Measurements from ENCODE around the gene OR2V1. TPM values are rescaled to one million over a fixed set of nuclear protein-coding genes. Genes with fewer than 3 reads are reported as not detected.
"Not testable (repeated sequence)": the region's sequence is repeated elsewhere in the genome, so short reads cannot be mapped to it uniquely, and the experiment has no call there.

The OR2V1 gene
- total RNA-seq, 1 donor from 2014 or later = not detected

DNA sequence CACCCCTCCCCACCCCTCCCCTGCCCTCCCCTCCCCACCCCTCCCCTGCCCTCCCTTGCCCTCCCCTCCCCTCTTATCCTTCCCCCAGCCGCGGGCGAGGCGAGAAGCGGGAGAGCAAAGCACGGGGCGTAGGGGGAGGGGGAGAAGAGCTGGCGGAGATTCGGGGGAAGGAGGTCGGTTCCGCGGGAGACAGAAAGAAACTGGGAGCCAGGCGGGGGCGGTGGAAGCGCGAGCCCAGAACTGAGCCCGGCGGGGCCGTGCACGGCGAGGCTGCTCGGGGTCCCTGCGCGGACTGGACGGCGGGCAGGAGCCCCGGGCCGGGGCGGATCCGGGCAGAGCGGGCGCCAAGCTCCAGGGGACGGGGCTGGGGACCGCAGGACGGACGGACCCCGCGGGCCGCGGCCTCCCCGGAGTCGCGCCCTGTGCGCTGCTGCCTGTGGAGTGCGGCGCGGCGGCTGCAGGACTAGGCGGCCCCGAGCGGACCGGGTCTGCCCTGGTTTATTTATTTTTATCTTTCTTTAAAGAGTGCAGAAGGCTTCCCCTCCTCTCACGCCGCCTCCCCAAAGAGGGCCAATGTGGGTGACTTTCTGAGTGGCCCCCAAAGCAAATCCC, 29.8 kb downstream of the OR2V1 start:
- ATAC-seq = peak; percentile 19

DNA sequence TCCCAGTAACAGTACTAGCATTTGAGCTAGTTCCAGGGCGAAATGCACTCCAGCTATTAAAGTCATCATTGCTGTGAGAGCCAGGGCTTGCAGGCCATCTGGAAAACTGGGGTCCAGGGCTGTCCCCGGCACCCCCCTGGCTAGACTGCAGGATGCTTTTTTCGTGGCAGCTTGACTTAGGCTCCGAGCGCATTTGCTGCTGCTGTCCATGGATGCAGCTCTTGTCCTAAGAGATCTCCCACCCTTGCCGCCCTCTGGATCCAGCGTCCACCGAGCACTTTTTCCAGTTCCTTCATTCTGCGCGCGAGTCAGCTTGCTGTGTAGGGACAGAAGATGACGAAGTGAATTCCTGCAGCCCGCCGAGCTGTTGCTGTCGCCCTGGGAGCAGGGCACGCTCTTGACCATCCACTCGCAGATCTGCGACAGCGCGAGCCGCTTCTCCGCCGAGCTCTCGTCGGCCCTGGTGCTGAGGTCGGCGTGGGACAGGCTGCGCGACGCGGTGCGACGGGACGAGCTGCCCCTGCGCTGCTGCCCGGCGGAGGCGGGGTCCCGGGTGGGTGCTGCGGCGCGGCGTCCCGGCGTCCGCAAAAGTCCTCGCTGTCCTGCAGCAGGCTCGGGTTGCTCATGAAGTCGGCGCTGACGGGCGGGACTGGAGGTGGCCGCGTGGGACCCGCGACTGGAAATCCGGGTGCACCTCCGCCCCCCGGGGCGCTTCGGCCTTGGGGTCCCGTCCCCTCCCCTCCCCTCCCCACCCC, 30.7 kb downstream of the OR2V1 start:
- no peak for ATAC-seq

DNA sequence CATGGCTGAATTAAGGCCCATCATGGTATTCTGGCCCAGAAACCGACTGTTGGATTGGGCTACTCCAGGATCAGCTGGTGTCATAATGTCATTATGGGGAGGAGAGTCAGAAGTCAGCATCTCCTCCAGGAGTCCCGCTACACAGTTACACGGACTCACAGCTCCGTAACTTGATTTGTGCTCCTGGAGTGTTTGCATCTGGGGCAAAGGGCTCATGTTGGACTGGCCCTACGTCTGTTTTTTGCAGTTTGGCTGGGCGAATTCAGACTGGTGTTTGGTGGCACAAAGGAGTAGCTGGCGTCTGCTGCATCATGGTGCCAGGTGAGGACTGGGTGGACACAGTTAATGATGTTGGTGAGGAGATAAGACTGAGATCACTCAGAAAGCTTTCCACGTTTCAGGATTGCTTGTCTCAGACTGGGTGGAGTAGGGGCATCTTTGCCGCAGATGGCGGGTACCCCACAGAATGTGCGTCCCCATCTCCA, 31.3 kb downstream of the OR2V1 start:
- no peak for ATAC-seq

DNA sequence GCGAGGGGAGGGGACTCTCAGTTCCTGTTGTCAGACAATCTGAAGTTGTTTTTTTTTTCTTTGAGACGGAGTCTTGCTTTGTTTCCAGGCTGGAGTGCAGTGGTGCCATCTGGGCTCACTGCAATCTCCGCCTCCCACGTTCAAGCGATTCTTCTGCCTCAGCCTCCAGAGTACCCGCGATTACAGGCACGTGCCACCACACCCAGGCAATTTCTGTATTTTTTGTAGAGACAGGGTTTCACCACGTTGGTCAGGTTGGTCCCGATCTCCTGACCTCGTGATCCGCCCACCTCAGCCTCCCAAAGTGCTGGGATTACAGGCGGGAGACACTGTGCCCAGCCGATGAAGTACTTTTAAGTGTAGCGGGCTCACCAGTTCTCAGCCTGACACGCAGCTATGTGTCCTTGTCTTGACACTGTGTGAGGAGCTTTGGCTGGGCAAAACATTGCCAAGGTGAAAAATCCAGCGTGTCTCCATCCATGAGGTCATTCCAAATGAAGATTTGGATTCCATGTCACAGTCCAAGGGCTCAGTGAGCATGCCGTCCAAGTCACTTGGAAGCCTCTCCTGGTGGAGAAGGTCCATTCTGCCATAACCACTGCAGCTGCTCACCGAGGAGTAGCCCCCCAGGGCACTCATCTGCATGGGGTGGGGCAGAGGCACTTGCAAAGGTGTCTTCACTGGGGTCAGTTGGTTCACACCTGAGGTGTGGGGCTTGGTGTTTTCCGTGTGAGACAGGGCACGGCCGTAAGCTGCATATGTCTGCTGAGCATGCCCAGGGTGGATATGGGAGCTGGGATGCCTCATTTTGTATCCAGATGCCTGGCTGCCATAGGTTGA, 32.0 kb downstream of the OR2V1 start:
- ATAC-seq = no peak

DNA sequence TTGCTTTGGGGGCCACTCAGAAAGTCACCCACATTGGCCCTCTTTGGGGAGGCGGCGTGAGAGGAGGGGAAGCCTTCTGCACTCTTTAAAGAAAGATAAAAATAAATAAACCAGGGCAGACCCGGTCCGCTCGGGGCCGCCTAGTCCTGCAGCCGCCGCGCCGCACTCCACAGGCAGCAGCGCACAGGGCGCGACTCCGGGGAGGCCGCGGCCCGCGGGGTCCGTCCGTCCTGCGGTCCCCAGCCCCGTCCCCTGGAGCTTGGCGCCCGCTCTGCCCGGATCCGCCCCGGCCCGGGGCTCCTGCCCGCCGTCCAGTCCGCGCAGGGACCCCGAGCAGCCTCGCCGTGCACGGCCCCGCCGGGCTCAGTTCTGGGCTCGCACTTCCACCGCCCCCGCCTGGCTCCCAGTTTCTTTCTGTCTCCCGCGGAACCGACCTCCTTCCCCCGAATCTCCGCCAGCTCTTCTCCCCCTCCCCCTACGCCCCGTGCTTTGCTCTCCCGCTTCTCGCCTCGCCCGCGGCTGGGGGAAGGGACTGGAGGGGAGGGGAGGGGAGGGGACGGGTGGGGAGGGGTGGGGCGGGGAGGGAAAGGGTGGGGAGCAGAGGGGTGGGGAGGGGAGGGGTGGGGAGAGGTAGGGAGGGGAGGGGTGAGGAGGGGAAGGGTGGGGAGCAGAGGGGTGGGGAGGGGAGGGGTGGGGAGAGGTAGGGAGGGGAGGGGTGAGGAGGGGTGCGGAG, 33.0 kb downstream of the OR2V1 start:
- ATAC-seq = peak; percentile 19

DNA sequence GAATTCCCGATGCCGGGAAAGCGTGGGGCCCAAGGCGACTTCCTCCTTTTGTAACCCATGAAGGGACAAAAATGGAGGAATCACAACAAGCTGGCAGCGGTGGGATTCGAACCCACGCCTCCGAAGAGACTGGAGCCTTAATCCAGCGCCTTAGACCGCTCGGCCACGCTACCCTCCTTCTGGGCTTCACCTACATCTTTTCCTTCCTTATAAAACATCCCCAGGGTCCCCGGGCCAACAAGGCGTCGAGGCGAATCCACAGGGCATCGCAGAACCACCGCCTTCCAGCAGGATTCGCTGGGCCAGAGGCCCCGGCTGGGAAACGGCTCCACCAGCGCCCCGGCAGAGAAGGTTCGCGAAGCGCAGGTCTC, 33.6 kb downstream of the OR2V1 start:
- ATAC-seq = not testable (repeated sequence)

DNA sequence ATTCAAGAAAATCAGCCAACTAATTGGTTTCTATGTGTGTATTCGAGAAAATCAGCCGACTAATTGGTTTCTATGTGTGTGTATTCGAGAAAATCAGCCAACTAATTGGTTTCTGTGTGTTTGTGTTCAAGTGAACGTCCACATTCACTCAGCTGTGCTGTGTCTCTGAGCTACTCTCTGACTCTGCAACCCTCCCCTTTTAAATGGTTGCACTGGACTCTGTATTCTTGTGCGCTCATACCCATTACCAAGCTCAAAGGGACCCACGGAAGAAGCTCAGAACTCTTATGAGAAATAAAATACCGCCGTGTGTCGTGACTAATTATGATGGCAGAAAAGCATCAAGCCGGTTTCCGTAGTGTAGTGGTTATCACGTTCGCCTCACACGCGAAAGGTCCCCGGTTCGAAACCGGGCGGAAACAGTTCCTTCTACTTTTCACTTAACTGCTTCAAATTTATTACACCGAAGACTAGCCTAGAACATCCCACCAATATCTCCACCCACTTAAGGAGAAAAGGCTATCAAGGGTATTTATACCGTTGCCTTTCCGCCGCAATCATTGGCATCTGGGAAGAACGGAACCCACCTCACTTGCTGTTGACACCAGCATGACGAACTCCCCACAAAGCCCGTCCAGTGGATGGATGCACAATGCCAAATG, 34.1 kb downstream of the OR2V1 start:
- peak; percentile 58 for ATAC-seq

DNA sequence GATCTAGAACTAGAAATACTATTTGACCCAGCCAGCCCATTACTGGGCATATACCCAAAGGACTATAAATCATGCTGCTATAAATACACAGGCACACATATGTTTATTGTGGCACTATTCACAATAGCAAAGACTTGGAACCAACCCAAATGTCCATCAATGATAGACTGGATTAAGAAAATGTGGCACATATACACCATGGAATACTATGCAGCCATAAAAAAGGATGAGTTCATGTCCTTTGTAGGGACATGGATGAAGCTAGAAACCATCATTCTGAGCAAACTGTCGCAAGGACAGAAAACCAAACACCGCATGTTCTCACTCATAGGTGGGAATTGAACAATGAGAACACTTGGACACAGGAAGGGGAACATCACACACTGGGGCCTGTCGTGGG, 35.8 kb downstream of the OR2V1 start:
- not testable (repeated sequence) for ATAC-seq

DNA sequence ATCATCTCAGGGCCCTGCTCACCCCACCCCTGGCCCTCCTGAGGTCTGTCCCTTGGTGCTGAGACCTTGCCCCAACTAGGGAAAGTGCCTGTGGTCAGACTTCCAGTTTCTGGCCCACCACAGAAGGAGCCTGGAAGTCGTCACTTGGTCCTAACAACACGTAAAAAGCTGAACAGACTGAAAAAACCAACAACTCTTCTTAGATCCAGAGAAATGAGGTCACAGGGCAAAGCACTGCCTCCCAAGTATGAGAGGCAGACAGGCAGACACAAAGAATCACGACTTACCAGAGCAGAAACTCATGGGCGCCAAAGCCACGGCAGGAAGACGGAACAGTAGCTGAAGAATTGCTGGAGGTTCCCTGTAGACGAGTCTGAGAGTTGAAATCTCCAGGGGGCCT, 38.5 kb downstream of the OR2V1 start:
- ATAC-seq = no peak

DNA sequence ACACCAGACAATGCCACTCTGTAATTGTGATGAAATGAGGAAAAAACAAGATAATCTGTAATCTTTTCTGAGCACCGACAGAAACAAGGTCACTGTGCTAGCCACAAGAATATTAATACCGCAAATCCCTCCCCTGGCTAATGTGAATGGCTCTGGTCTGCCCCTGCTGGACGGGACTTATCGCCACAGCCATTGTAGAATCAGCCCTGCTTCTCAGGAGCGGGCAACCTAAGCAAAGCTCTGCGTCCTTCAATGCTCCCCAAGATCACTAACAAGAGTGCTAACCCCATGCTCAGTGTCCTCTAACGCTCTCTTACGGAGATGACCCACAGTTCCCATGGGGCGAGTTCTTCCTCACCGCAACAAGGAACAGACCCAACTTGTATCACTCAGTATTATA, 42.7 kb downstream of the OR2V1 start:
- ATAC-seq = no peak

DNA sequence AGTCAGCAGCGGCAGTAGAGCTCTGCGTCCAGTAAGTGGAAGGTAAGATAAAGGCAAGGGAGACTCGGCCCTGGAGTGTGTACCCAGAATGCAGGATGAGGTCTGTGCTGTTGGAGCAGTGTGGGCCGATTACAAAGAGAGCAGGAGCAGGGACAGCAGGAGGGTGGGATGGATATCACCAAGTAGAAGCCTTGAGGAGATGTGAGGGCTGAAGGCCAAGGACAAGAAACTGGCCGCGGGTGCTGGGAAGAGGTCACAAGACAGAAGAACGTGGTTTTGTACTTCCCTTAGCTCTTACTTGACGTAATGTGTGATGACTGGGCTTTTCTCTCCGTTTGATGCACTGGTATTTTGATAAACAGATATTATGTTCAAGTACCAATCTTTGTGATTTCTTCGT, 43.7 kb downstream of the OR2V1 start:
- ATAC-seq = no peak

DNA sequence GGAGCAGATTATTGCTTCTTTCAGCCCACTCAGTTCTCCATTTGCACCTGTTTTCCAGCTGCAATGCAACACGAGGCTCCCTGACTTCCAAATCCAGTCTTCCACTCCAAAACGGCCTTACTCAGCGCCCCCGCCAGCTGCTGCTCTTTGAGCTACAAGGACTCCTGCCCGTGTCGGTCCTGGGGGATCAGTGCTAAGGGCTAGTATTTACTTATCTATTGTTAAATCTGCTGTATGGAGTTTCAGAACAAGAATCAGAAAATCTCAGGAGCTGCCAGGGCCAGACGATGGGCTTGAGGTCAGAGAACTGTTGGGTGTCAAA, 44.1 kb downstream of the OR2V1 start:
- ATAC-seq = no peak

DNA sequence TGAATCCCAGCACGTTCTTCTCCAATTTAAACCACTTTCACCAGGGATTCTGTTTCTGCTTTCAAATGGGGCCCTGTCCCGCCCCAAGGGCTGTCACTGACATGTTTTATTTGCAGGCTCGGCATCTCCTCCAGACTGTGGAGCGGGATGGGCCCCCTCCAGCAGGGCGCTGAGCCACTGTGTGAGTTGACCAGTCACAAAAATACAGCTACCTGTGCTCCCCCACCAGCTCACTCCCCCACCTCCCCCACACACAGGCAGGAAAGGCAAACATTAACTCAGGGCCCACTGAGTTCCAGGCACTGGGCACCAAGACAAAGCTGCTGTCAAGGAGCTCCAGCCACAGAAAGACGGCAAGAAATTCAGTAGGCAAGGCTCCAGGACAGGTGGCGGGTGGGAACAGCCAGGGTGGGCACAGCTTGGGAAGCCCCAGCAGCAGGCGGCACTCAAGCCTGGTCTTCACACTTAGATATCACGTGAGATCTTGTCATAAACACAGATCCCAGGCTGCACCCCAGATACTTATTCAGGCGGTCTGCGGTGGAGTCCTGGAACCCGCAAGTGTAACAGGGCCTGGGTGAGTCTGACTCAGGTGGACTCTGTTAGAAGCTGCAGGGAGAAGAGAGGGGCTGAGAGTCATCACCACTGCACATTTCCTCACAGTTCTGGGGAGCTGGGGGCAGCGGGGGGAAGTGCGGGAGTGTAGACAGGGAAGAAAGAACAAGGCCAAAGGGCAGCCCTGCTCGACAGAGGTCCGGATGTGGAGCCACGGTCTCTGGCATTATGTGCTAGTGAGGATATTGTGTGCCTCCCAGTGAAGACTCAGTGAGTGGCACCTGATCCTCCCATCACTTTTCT, 44.7 kb downstream of the OR2V1 start:
- no peak for ATAC-seq

DNA sequence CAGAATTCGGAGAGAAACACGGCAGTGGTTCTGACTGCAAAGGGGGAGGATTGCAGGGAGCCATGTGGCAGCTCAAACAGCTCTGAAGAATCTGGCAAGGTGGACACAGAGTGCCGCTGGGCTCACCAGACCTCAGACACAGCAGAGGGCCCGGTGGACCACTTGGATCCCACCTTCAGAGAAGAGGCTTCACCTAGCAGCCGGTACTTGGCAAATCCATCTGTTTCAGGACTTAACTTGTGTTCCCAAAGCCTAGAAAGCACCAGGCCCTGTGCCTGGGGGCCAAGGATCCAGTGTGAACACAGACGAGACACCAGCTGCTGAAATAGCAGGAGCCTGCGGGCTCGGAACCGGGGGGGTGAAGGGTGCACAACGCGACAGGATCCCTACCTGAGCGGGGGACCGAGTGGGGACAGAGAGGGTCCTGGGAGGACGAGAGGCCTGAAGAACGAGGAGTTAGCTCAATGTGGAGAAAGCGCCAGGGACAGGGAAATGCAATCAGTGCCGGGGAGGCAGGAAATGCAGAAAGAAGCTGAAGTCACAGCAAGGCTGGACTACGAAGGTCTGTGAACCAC, 46.3 kb downstream of the OR2V1 start:
- ATAC-seq = no peak

DNA sequence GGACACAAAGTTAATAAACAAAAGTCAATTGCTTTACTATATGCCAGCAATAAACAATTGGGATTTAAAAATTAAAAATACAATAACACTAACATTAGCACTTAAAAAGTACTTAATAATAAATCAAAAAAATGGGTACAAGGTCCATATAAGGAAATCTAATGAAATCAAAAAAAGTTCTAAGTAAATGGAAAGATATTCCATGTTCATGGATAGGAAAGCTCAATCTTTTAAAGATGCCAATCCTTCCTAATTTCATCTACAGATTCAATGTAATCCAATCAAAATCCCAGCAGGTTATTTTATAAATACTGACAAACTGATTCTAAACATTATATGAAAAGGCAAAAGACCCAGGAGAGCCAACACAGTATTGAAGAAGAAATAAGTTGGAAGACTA, 49.0 kb downstream of the OR2V1 start:
- no peak for ATAC-seq

DNA sequence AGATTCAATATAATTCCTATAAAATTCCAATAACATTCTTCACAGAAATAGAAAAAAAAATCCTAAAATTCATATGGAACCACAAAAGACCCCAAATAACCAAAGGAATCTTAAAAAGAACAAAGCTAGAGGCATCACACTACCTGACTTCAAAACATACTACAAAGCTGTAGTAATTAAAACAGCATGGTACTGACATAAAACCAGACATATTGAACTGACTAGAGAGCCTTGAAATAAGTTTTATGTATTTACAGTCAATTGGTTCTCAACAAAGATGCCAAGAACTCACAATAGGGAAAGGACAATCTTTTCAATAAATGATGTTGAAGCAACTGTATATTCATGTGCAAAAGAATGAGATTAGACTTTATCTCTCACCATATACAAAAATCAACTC, 54.0 kb downstream of the OR2V1 start:
- ATAC-seq = no peak

Other genes with a start within 250 kb of the OR2V1 start
- not detected for gene BTNL8, start 232.0 kb downstream of the OR2V1 start, total RNA-seq
- not detected for gene BTNL3, start 142.3 kb downstream of the OR2V1 start, total RNA-seq
- 2.5 TPM for gene BTNL9, start 90.9 kb downstream of the OR2V1 start, total RNA-seq
- not detected for gene OR2V2, start 16.4 kb upstream of the OR2V1 start, total RNA-seq
- gene TRIM7, start 74.0 kb upstream of the OR2V1 start, total RNA-seq = 36.9 TPM
- gene TRIM41, start 92.1 kb upstream of the OR2V1 start, total RNA-seq = 16.4 TPM
- gene RACK1, start 112.7 kb upstream of the OR2V1 start, total RNA-seq = 1,941 TPM
- gene TRIM52, start 130.0 kb upstream of the OR2V1 start, total RNA-seq = 2.7 TPM
- not detected for gene OR4F3, start 236.1 kb upstream of the OR2V1 start, total RNA-seq